ENCODE measurements around the gene ADAM10.
"Not testable (repeated sequence)": the region's sequence is repeated elsewhere in the genome, so short reads cannot be mapped to it uniquely, and the experiment has no call there.

The ADAM10 gene

GRCh38 chr15:58676766-58677165, 72.7 kb downstream of the ADAM10 start:
- no peak for DNase-seq (ENCODE audit: low spot score)

GRCh38 chr15:58671186-58671585, 78.3 kb downstream of the ADAM10 start:
- no peak for DNase-seq (ENCODE audit: low spot score)

GRCh38 chr15:58669108-58669507, 80.4 kb downstream of the ADAM10 start:
- no peak for DNase-seq (ENCODE audit: low spot score)

- no peak for DNase-seq (ENCODE audit: low spot score)
These were observed 82.5 kb downstream of the ADAM10 start for GRCh38 chr15:58666957-58667356.

GRCh38 chr15:58665672-58666071, 83.8 kb downstream of the ADAM10 start:
- no peak for DNase-seq (ENCODE audit: low spot score)

- no peak for DNase-seq (ENCODE audit: low spot score)
These were observed 99.4 kb downstream of the ADAM10 start for GRCh38 chr15:58650102-58650501.

GRCh38 chr15:58649175-58649574, 100.3 kb downstream of the ADAM10 start:
- DNase-seq (ENCODE audit: low spot score) = no peak

- no peak for DNase-seq (ENCODE audit: low spot score)
These were observed 105.5 kb downstream of the ADAM10 start for GRCh38 chr15:58643996-58644395.

- DNase-seq (ENCODE audit: low spot score) = no peak
These were observed 107.8 kb downstream of the ADAM10 start for GRCh38 chr15:58641660-58642059.

GRCh38 chr15:58639992-58640391, 109.5 kb downstream of the ADAM10 start:
- peak; percentile 19 for DNase-seq (ENCODE audit: low spot score)

- DNase-seq (ENCODE audit: low spot score) = no peak
These were observed 110.3 kb downstream of the ADAM10 start for GRCh38 chr15:58639002-58639756.

- no peak for DNase-seq (ENCODE audit: low spot score)
These were observed 116.7 kb downstream of the ADAM10 start for GRCh38 chr15:58632789-58633188.

- no peak for DNase-seq (ENCODE audit: low spot score)
These were observed 118.2 kb downstream of the ADAM10 start for GRCh38 chr15:58631319-58631718.

GRCh38 chr15:58629625-58630024, 119.9 kb downstream of the ADAM10 start:
- DNase-seq (ENCODE audit: low spot score) = no peak

- DNase-seq (ENCODE audit: low spot score) = no peak
These were observed 121.1 kb downstream of the ADAM10 start for GRCh38 chr15:58628206-58628947.

GRCh38 chr15:58627701-58628100, 121.8 kb downstream of the ADAM10 start:
- DNase-seq (ENCODE audit: low spot score) = no peak

- DNase-seq (ENCODE audit: low spot score) = no peak
These were observed 122.5 kb downstream of the ADAM10 start for GRCh38 chr15:58627046-58627445.

GRCh38 chr15:58626378-58626777, 123.1 kb downstream of the ADAM10 start:
- no peak for DNase-seq (ENCODE audit: low spot score)

- no peak for DNase-seq (ENCODE audit: low spot score)
These were observed 126.6 kb downstream of the ADAM10 start for GRCh38 chr15:58622877-58623276.

GRCh38 chr15:58620268-58620667, 129.2 kb downstream of the ADAM10 start:
- DNase-seq (ENCODE audit: low spot score) = not testable (repeated sequence)

GRCh38 chr15:58616171-58616570, 133.3 kb downstream of the ADAM10 start:
- no peak for DNase-seq (ENCODE audit: low spot score)

- no peak for DNase-seq (ENCODE audit: low spot score)
These were observed 137.5 kb downstream of the ADAM10 start for GRCh38 chr15:58611731-58612676.
